HG02870 (cell line): ENCODE measurements around the gene MLANA.

Experiments
- ATAC-seq: cut with Tn5 transposase; IDR thresholded peaks from one replicate; pipeline ENCODE4 v1.9.1; 2021; ENCODE audit warnings: mild to moderate bottlenecking, moderate library complexity; ENCODE audit not compliant: unreplicated experiment

MLANA gene, protein sequence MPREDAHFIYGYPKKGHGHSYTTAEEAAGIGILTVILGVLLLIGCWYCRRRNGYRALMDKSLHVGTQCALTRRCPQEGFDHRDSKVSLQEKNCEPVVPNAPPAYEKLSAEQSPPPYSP

DNA sequence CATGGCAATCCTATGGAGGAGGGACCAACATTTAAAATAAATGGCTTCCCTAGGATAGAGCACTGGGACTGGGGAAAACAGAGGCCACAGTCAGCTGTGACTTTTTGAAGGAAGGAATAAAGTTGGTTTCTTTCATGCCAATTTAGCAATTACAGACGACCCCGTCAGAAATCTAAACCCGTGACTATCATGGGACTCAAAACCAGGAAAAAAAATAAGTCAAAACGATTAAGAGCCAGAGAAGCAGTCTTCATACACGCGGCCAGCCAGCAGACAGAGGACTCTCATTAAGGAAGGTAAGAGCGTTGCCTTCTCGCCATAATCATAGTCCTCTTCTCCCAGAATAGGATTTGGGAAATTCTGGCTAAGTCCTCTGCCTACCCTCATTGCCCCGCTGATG, at the start of gene MLANA:
Gene MLANA, plus strand, starts transcription at position 249 of the 400 bp plus-strand sequence. CDS start 1,586 bp downstream, outside the sequence.
- no peak for ATAC-seq

DNA sequence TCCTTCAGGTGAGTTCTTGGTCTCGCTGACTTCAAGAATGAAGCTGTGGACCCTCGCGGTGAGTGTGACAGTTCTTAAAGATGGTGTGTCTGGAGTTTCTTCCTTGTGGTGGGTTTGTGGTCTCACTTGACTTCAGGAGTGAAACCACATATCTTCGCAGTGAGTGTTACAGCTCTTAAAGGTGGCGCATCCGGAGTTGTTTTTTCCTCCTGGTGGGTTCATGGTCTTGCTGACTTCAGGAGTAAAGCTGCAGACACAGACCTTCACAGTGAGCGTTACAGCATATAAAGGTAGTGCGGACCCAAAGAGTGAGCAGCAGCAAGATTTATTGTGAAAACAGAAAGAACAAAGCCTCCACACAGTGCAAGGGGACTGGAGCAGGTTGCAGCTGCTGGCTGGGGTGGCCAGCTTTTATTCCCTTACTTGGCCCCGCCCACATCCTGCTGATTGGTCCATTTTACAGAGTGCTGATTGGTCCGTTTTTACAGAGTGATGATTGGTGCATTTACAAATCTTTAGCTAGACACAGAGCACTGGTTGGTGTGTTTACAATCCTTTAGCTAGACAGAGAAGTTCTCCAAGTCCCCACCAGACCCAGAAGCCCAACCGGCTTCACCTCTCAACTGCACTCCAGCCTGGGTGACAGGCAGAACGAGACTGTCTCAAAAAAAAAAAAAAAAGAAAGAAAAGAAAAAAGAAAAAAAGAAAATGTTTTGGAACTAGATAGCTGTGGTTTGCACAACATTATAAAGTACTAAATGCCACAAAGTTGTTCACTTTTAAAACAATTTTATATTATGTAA, 48.7 kb upstream of the MLANA start:
- ATAC-seq, result no peak

DNA sequence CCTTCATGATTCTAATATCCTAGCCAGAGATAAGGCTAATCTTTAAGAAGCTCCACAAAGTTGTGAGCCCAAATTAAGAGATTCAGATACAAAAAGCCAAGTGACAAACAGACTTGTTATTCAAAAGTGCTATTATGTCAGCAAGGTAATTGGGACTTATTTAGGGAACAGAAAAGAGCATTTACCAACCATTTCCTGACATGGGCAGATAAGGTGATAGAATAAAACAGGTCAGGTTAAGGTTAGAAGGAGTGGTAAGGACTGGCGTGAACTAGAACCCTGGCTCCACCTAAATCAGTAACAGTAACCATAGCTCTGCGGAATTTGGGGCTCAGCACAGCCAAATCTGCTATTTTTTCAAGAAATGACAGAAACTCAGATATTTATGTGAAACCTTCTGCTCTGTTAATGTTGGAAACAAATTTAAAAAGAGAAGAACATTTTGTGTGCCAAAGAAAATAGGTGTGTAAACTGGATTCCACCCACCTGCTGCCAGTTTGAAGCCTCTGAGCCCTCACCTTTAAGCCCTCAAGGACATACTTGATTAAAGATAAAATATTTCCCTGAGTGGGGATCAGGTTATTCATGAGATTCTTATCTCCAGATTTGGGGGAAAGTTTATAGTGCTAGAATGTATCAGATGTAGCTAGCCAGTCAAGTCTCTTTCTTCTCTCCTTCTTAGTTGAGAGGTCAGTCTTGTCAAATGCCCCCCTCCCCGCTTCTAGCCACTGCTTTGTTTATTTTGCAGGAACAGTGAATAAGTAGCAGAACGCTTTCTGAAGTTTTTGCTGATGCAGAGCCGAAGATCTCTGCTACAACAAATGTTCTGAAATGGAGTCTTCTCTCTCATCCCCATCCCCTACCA, 47.5 kb upstream of the MLANA start:
- ATAC-seq, result no peak

DNA sequence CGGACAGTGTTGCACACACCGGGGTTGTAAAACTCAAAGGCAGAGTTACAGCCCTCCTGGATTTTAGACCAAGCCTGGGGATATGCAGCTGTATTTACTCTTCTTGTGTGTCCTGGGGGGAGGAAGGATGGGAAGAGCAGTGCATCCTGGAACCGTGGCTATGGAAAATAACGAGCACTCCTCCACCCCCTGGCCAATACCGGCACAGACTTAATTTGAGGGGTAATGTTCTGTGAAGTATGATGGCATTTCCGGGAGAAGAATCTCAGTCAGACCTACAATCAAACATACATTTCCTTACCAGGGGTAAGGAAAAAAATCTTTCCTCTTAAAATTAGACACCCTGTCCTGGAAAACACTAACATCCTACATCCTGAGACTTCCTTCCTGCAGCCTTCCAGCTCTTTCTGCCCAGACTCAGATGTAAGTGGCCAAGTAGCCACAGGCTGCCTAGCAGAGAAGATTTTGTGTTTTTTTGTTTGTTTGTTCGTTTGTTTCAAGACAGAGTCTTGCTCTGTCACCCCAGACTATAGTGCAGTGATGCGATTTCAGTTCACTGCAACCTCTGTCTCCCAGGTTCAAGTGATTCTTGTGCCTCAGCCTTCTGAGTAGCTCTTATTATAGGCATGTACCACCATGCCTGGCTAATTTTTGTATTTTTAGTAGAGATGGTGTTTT, 46.8 kb upstream of the MLANA start:
- ATAC-seq, result no peak

DNA sequence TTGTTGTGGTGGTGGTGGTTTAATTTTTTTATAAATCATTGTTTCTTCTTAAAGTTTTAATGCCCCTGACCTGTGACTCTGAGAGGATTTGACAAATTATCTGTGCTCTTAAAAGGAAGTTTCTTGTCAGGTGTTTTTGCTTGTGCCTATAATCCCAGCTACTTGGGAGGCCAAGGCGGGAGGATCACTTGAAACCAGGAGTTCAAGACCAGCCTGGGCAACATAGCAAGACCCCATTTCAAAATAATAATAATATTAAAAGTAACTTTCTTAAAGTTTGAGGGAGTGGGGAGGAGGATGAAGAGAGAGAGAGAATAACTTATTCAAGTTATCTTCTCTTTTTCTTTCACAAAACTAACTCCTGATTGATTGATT, 45.5 kb upstream of the MLANA start:
- no peak for ATAC-seq

- ATAC-seq, result no peak
These were observed 44.6 kb upstream of the MLANA start for GRCh38 chr9:5846096-5846495.

DNA sequence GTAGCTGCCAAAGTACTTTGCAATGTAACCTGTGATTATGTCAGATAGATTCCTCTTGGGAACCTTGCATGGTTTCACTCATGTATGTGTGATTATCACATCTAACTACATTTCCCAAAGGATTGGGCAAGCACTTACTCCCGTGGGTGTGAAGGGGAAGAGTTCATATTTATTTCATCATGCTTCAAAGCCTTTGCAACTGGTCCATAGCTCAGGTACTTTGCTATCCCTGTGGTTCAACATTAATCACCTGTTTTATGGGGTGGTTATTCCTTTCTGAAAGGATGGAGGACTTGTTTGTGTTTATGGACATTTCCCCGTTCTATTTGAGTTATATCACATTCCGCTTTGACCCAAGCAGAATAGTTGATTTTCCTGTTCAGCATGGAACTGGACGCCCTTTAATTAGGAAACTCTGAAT, 44.2 kb upstream of the MLANA start:
- ATAC-seq, result no peak

- ATAC-seq, result no peak
These were observed 42.3 kb upstream of the MLANA start for GRCh38 chr9:5848372-5848882.

- no peak for ATAC-seq
These were observed 40.0 kb upstream of the MLANA start for GRCh38 chr9:5850724-5851122.

- ATAC-seq, result peak; percentile 91
These were observed 39.2 kb upstream of the MLANA start for GRCh38 chr9:5851445-5851844.

- ATAC-seq, result no peak
These were observed 37.7 kb upstream of the MLANA start for GRCh38 chr9:5852987-5853386.

DNA sequence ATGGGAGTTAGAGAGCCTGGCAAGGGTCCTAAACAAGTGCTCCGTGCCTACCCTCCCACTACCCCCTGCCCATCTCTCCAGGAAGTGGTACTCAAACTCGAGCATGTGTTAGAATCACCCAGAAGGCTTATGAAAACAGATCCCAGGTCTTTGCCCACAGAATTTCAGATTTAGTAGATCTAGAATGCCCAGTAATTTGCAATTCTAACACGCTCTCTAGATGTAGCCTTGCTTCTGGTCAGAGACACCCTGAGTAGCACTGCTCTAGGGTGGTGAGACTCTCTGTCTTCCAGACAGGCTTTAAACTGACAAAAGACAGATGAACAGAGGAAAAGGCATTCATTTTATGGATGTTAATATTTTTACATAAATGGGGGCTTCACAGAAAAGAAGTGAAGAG, 37.1 kb upstream of the MLANA start:
- no peak for ATAC-seq

DNA sequence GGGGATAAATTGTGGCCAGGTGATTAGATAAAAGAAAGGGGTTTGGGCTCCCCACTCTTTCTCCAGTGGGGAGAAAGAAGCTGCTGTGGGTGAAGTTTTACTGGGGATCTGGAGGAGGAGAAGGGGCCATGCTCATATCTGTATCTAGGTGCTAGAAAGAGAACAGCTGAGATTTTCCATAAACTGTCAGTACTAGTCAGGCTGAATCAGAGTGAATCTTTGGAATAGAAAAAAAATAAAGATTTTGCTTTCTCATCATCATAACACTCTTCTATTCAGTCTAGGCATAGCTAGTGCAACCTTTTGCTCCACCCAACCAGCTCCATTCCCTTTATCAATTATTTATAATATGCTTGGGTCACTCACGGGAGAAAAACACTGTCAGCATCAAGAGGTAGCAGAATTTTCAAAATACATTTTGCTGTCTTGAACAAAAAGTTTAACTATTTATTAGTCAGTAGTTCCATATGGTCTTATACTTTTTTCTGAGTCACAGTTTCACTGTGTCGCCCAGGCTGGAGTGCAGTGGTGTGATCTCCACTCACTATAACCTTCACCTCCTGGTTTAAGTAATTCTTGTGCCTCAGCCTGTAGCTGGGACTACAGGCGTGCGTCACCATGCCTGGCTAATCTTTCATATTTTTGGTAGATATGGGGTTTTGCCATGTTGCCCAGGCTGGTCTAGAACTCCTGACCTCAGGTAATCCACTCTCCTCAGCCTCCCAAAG, 36.5 kb upstream of the MLANA start:
- ATAC-seq, result no peak

- ATAC-seq, result no peak
These were observed 32.8 kb upstream of the MLANA start for GRCh38 chr9:5857928-5858327.

- ATAC-seq, result no peak
These were observed 31.9 kb upstream of the MLANA start for GRCh38 chr9:5858833-5859232.

DNA sequence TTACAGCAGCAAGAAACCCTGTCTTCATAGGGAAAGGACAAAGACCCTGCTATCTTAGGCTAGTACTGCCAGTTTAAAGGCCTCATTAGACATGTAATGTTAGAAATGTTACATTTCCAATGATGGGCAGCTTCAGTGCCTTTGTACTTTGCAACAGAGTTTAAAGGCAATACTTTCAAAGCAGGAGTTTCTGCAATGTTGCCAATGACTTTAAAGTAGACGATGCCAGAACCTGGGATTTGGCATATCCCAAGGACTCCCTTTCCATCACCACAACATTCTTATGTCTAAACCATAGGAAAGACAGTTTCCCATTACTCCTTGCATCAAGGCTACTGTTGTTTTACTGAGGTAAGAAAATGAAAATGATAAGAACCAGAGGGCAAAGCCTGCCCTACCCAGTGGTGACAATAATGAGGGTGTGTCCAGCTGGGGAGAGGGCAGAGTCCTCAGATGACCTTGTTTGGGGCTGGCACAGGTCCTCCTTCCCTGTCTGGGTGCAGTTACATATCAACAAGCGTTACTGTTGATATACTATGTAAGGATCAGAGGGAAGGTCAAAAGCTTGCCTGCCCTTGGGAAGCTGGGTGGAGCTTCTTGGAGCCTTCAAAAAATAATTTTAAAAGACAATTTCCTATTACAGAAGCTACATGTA, 27.5 kb upstream of the MLANA start:
- no peak for ATAC-seq

DNA sequence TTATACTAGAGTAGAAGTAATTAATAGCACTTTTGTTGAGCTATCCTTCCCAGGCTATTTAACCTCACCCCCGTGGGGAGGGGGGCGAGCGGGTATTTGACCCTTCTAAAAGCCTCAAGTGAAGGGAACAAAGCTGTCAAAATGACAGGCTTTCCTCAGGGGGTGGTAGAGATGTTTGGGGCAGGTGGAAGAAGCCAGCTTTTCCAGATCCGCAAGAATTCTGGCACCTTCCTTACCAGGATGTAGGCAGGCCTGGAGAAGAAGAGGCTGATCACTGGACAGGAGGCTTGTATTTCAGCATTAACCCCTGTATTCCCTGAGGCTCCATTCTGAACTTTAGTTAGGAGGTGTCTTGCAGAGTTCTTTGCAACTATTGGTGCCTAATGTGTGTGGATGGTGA, 26.2 kb upstream of the MLANA start:
- no peak for ATAC-seq

DNA sequence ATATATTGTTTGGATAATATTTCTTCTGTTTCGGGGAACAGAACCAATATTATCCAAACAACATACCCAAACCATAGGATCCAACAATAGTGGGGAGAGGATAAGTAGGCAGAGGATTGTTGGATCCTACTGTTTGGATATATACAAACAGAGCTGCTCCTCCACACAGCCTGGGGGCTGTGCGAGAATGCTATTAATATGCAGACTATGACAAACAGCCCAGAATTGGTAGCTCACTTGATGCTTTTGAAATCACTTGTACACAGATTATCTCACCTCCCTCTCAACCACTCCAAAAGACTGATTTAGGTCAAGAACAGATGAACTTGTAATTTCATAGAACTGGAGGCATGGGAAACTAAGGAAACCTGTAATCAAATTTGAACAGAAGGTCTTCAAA, 24.4 kb upstream of the MLANA start:
- ATAC-seq, result no peak

- no peak for ATAC-seq
These were observed 24.0 kb upstream of the MLANA start for GRCh38 chr9:5866685-5867084.

- ATAC-seq, result no peak
These were observed 22.5 kb upstream of the MLANA start for GRCh38 chr9:5868235-5868634.
